Esophagus squamous epithelium (tissue), 5 donors: Measurements from ENCODE around the gene PCDH19. TPM values are rescaled to one million over a fixed set of nuclear protein-coding genes. Genes with fewer than 3 reads are reported as not detected.

Experiments used
- DNase-seq: peaks from one replicate; lab custom pipeline; 2025; lab: John Stamatoyannopoulos, UW
- H3K27ac ChIP-seq, 4 donors: fragments of 200-600 bp; sonication (generic); one replicate each; pipeline ENCODE4 v1.5.1; 2016 to 2019; ENCODE audit warnings: mild to moderate bottlenecking in 1 of 4
- H3K27me3 ChIP-seq, 4 donors: fragments of 200-600 bp; sonication (generic); 1 replicate in 3 of 4; 2 replicates in 1 of 4; pipeline versions ENCODE4 v1.5.1 to v1.6.0; 2017 to 2021; ENCODE audit warnings: antibody characterized with exemption in 1 of 4
- H3K36me3 ChIP-seq, 3 donors: fragments of 200-600 bp; sonication (generic); one replicate each; pipeline ENCODE4 v1.5.1; 2016 to 2019
- H3K4me1 ChIP-seq, 3 donors: fragments of 200-600 bp; sonication (generic); one replicate each; pipeline ENCODE4 v1.5.1; 2017 to 2019
- H3K4me3 ChIP-seq, 4 donors: fragments of 200-600 bp; sonication (generic); 1 replicate in 3 of 4; 2 replicates in 1 of 4; pipeline ENCODE4 v1.5.1; 2016 to 2019; ENCODE audit warnings: mild to moderate bottlenecking in 2 of 4, moderate library complexity in 1 of 4
- H3K9me3 ChIP-seq, 3 donors: fragments of 200-600 bp; sonication (generic); one replicate each; pipeline ENCODE4 v1.5.1; 2016 to 2019
- CTCF ChIP-seq, 6 experiments: fragments of 450-650 bp in 4 of 6; fragments of 200-600 bp in 2 of 6; sonication (generic) in 2 of 6; IDR thresholded peaks; one replicate each; pipeline ENCODE4 v1.5.1; 2016 to 2019; ENCODE audit warnings: antibody characterized with exemption in 6 of 6, mild to moderate bottlenecking in 4 of 6, moderate library complexity in 4 of 6
- POLR2A ChIP-seq, 4 donors: fragments of 450-650 bp; IDR thresholded peaks; one replicate each; pipeline ENCODE4 v1.6.1; 2017; ENCODE audit warnings: antibody characterized with exemption in 4 of 4, mild to moderate bottlenecking in 4 of 4, moderate library complexity in 3 of 4
- WGBS, 2 donors: methylation state at CpG; one replicate each; pipeline ENCODE4 v1.1.5; 2018; 5-methylcytosine and 5-hydroxymethylcytosine counted together
- intact Hi-C: fragments of 100-400 bp; cut with DNase I; formaldehyde crosslinking; loops from one replicate; pipeline ENCODE4 v1.15.0; 2022
- total RNA-seq, 4 donors: library from RNA; depleted of rRNA; stranded (reverse); fragments of >200 nt; gene quantifications; one replicate each; pipeline ENCODE4 v1.1.0, GENCODE V29; 2016
- donor health status: DM: yes; HTN: yes; CAD: no.

PCDH19 gene
- total RNA-seq, 4 donors from 2014 or later = 0.08 to 0.76 (median 0.41) TPM

DNA sequence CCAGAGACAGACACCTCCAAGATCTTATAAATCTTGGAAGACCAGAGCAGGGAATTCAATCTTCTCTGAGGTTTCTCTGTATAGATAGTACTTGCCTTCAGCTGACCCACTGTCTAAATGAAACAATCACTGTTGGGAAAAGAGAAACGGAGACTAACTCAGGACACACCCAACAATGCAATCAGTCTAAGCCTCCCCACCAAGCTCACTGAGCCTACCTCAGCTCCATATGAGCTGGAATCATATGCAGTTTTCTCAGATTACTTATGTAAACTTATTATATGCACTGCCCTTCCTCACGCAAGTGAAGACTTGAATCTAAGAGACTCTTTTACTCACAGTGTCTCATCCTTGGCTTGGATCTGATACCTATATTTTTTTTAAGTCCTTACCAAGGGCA is 110.5 kb downstream of the PCDH19 start:
- H3K36me3 ChIP-seq = no peaks in the 10 kb centered on the region
- TF ChIP-seq CTCF (IDR thresholded peaks at IDR 0.05) (no peak), POLR2A (IDR thresholded peaks at IDR 0.05) (no peak)
- no peaks in the 10 kb centered on the region for H3K4me1 ChIP-seq
- H3K27ac ChIP-seq = no peak overlapping the region
- intact Hi-C loops = no loop called here
- H3K4me3 ChIP-seq = no peak overlapping the region
- 53 to 54% methylated on average over 1 to 2 of the region's 2 CpGs for WGBS, 2 donors
- no peaks in the 10 kb centered on the region for H3K9me3 ChIP-seq
- DNase-seq = no peak
- peaks cover 0 to 4% (median 1%) of the 10 kb centered on the region in 4 donors for H3K27me3 ChIP-seq

GRCh38 chrX:100297728-100298127 is 112.3 kb downstream of the PCDH19 start:
- no peak for TF ChIP-seq POLR2A (IDR thresholded peaks at IDR 0.05)
- no peak for DNase-seq
- WGBS, 2 donors = 86 to 91% methylated on average over 1 of the region's 1 CpG

DNA sequence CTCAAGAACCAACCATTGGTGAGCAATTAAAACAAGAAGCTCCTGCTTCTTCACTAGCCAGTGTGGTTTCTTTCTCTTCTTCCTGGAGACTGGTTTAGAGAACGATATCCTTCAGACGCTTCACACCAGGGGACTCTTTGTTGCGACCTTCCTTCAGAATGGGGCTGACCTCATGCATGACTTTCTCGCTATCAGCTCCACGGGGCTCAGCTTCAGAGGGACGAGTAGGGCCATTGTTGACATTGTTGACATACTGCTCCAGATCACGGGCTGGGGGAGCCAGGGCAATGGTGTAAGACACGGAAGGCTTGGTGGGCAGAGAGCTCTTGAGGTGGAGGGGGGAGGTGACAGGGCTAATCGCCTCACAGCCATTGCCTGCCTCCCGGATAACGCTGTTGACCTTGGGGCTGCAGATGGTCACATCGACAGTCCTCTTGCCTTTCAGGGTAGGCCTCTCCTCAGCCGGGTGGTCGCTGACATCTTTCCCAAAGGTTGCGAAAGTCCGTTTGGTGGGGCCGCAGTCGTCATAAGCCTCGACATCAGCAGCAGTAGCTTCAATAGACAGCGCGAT is 113.8 kb downstream of the PCDH19 start:
- no peak for DNase-seq
- intact Hi-C loops = no loop called here
- no peak overlapping the region for H3K4me3 ChIP-seq
- no peaks in the 10 kb centered on the region for H3K36me3 ChIP-seq
- H3K27me3 ChIP-seq = peaks cover 0 to 2% (median 0%) of the 10 kb centered on the region in 4 donors
- H3K4me1 ChIP-seq = no peaks in the 10 kb centered on the region
- WGBS, 2 donors = 72% methylated on average over 13 of the region's 21 CpGs; no CpG with 5 or more reads in 1 of the 2 donors
- TF ChIP-seq CTCF (IDR thresholded peaks at IDR 0.05) (no peak), POLR2A (IDR thresholded peaks at IDR 0.05) (no peak)
- H3K27ac ChIP-seq = no peak overlapping the region
- no peaks in the 10 kb centered on the region for H3K9me3 ChIP-seq

More at GRCh38 chrX:100297728-100298127, 112.3 kb downstream of the PCDH19 start:
- Histone ChIP-seq H3K36me3 (no peaks in the 10 kb centered on the region), H3K27ac (no peak overlapping the region), H3K27me3 (peaks cover 0 to 2% (median 0%) of the 10 kb centered on the region in 4 donors), H3K9me3 (no peaks in the 10 kb centered on the region), H3K4me1 (no peaks in the 10 kb centered on the region), H3K4me3 (no peak overlapping the region)
- intact Hi-C loops = no loop called here

- 60 to 71% methylated on average over 4 of the region's 4 CpGs for WGBS, 2 donors
- DNase-seq = no peak
- TF ChIP-seq POLR2A (IDR thresholded peaks at IDR 0.05) (no peak), CTCF (IDR thresholded peaks at IDR 0.05) (no peak)
- no peaks in the 10 kb centered on the region for H3K36me3 ChIP-seq
- no peak overlapping the region for H3K27ac ChIP-seq
- H3K27me3 ChIP-seq = no peaks in the 10 kb centered on the region
- intact Hi-C loops = no loop called here
- no peaks in the 10 kb centered on the region for H3K9me3 ChIP-seq
- H3K4me1 ChIP-seq = no peaks in the 10 kb centered on the region
- no peak overlapping the region for H3K4me3 ChIP-seq
Observed at GRCh38 chrX:100294965-100295364, 115.1 kb downstream of the PCDH19 start.

DNA sequence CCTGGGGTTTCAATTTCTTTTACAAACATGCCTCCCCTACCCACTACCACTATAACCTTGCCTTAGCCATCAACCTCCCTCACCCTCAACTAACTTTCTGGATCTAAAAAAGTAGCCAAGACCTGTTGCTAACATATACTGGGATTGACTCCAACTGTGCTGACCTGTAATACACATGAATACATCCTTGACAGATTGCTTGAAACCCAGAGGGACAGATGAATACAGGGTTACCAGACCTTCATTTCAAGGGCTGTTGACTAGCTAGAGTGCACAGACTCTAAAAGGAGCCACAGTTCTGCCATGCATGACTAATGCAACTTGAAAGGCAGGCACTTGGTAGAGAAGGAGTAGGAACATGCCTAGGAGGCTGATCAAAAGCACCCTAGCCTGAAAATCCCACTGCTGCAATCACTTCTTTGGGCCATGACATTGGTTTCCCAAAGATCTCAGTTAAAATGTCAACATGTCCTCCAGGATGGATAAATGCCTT is 121.0 kb downstream of the PCDH19 start:
- Histone ChIP-seq H3K27me3 (peaks cover 0 to 3% (median 0%) of the 10 kb centered on the region in 4 donors), H3K27ac (no peak overlapping the region), H3K36me3 (no peaks in the 10 kb centered on the region), H3K9me3 (no peaks in the 10 kb centered on the region), H3K4me1 (no peaks in the 10 kb centered on the region), H3K4me3 (no peak overlapping the region)
- intact Hi-C loops = no loop called here
- no peak for DNase-seq
- no peak for TF ChIP-seq CTCF (IDR thresholded peaks at IDR 0.05)
- TF ChIP-seq POLR2A (IDR thresholded peaks at IDR 0.05) = no peak
